Stimulated activated CD4-positive, alpha-beta T cell treated with anti-CD3 and anti-CD28 coated beads, Interleukin-4, amount 100 ng/mL, for 1 hour (primary cell): ENCODE measurements around the gene ITGA2B.
A peak's percentile ranks its signal among the peaks of the same experiment; 100 is the strongest.
"Not testable (repeated sequence)": the region's sequence is repeated elsewhere in the genome, so short reads cannot be mapped to it uniquely, and the experiment has no call there.

ENCODE experiments used
- DNase-seq: peaks from one replicate; pipeline ENCODE4 v3.0.0-alpha.2; 2020

The ITGA2B gene

GRCh38 chr17:44368391-44369243 is 20.8 kb downstream of the ITGA2B start:
- not testable (repeated sequence) for DNase-seq

- no peak for DNase-seq
Measured at GRCh38 chr17:44367231-44367979, 22.0 kb downstream of the ITGA2B start.

GRCh38 chr17:44365051-44365450 is 24.4 kb downstream of the ITGA2B start:
- DNase-seq: not testable (repeated sequence)

- DNase-seq: peak; percentile 72
Measured at GRCh38 chr17:44363613-44364159, 25.8 kb downstream of the ITGA2B start, which contains the start of gene FAM171A2. FAM171A2 (minus strand) TSS chr17:44363853; CDS start chr17:44363714, 139 bp downstream.

- no peak for DNase-seq
Measured at GRCh38 chr17:44362949-44363612, 26.4 kb downstream of the ITGA2B start.

GRCh38 chr17:44362459-44362948 is 26.9 kb downstream of the ITGA2B start:
- no peak for DNase-seq

GRCh38 chr17:44361292-44362260 is 27.9 kb downstream of the ITGA2B start:
- no peak for DNase-seq

GRCh38 chr17:44360826-44361225 is 28.6 kb downstream of the ITGA2B start:
- no peak for DNase-seq

- no peak for DNase-seq
Measured at GRCh38 chr17:44360144-44360533, 29.3 kb downstream of the ITGA2B start.

GRCh38 chr17:44359458-44360143 is 29.8 kb downstream of the ITGA2B start:
- no peak for DNase-seq

GRCh38 chr17:44359006-44359405 is 30.4 kb downstream of the ITGA2B start:
- DNase-seq: no peak

- no peak for DNase-seq
Measured at GRCh38 chr17:44358066-44358465, 31.4 kb downstream of the ITGA2B start.

- no peak for DNase-seq
Measured at GRCh38 chr17:44356241-44356640, 33.2 kb downstream of the ITGA2B start.

GRCh38 chr17:44355642-44356099 is 33.8 kb downstream of the ITGA2B start:
- DNase-seq: no peak

- peak; percentile 72 for DNase-seq
Measured at GRCh38 chr17:44354582-44355561, 34.6 kb downstream of the ITGA2B start.

- peak; percentile 24 for DNase-seq
Measured at GRCh38 chr17:44353672-44354331, 35.6 kb downstream of the ITGA2B start.

- no peak for DNase-seq
Measured at GRCh38 chr17:44352828-44353671, 36.4 kb downstream of the ITGA2B start.
